Lung (tissue), 12 donors: ENCODE results near the gene UBE2Q1. TPM values are rescaled to one million over a fixed set of nuclear protein-coding genes. Genes with fewer than 3 reads are reported as not detected.

Experiments used
- ATAC-seq: fragments of 200-7000 bp; cut with Tn5 transposase; one replicate; pipeline ENCODE4 v1.9.1; 2020; ENCODE audit warnings: moderate number of reproducible peaks; ENCODE audit not compliant: insufficient read depth, low FRiP score
- DNase-seq, 3 donors: peaks; one replicate each; pipeline ENCODE4 v3.0.0-alpha.2; 2013 to 2017
- H3K27ac ChIP-seq, 2 donors: one replicate each; pipeline ENCODE4 v1.5.1; 2013; ENCODE audit warnings: mild to moderate bottlenecking in 2 of 2, moderate library complexity in 2 of 2, control low read depth in 1 of 2, inconsistent platforms in 1 of 2, low read depth in 1 of 2, low read length in 1 of 2
- H3K27me3 ChIP-seq, 3 donors: one replicate each; pipeline ENCODE4 v1.5.1; 2013; ENCODE audit warnings: low read length in 2 of 3; ENCODE audit not compliant: control insufficient read depth in 3 of 3, insufficient read depth in 3 of 3
- H3K36me3 ChIP-seq, 4 donors: one replicate each; pipeline ENCODE4 v1.5.1; 2013; ENCODE audit warnings: low read length in 4 of 4, mild to moderate bottlenecking in 1 of 4, moderate library complexity in 1 of 4; ENCODE audit not compliant: control insufficient read depth in 4 of 4, insufficient read depth in 4 of 4
- H3K4me1 ChIP-seq, 5 donors: one replicate each; pipeline ENCODE4 v1.5.1; 2013; ENCODE audit warnings: low read length in 5 of 5, mild to moderate bottlenecking in 2 of 5, moderate library complexity in 1 of 5; ENCODE audit not compliant: control insufficient read depth in 5 of 5, insufficient read depth in 5 of 5
- H3K4me3 ChIP-seq: one replicate; pipeline ENCODE4 v1.5.1; 2013; ENCODE audit warnings: mild to moderate bottlenecking, control low read depth, moderate library complexity
- H3K9ac ChIP-seq, 2 donors: one replicate each; pipeline ENCODE4 v1.5.1; 2013; ENCODE audit warnings: low read length in 2 of 2, control low read depth in 1 of 2; ENCODE audit not compliant: insufficient read depth in 1 of 2
- H3K9me3 ChIP-seq, 4 donors: one replicate each; pipeline ENCODE4 v1.5.1; 2013; ENCODE audit warnings: low read length in 3 of 4, mild to moderate bottlenecking in 1 of 4, moderate library complexity in 1 of 4; ENCODE audit not compliant: control insufficient read depth in 4 of 4, insufficient read depth in 3 of 4
- CTCF ChIP-seq: IDR thresholded peaks from 2 replicates; pipeline ENCODE4 v1.5.1; 2012; ENCODE audit warnings: mild to moderate bottlenecking; ENCODE audit errors: control extremely low read depth, extremely low read depth
- WGBS, 2 donors: extraction: QIAGEN DNeasy Blood & Tissue Kit; methylation state at CpG; one replicate each; pipeline ENCODE4 v1.1.7; 2013; 5-methylcytosine and 5-hydroxymethylcytosine counted together
- polyA plus RNA-seq, 2 donors: library from polyadenylated mRNA; stranded (reverse); fragments of 200-250 nt; gene quantifications; one replicate each; pipeline ENCODE4 v1.2.1, GENCODE V29; 2013
- total RNA-seq, 2 donors: library from RNA; depleted of rRNA in 1 of 2; stranded (reverse); fragments of >200 nt in 1 of 2; gene quantifications; one replicate each; pipeline ENCODE4 v1.2.1, GENCODE V29; 2014 to 2021
- donor health status: control.
- donor health status: control.
- donor health status: Bipolar disorder and iron deficiency.
- donor health status: healthy.
- donor health status: DM: yes; HTN: yes; CAD: no.

Gene UBE2Q1
- total and polyA plus RNA-seq, 4 donors, result 34.3 to 87.3 (median 43.3) TPM

- peaks cover 32 to 56% (median 49%) of the 10 kb centered on the region in 4 donors for H3K36me3 ChIP-seq
- ATAC-seq, result no peak
Measured at GRCh38 chr1:154598871-154599635, 40.6 kb upstream of the UBE2Q1 start.

GRCh38 chr1:154595621-154596020 lies 37.2 kb upstream of the UBE2Q1 start:
- Histone ChIP-seq H3K27ac (no peak overlapping the region), H3K4me1 (peaks cover 0 to under 1% (median 0%) of the 10 kb centered on the region in 5 donors), H3K36me3 (peaks cover 45 to 63% (median 49%) of the 10 kb centered on the region in 4 donors), H3K9me3 (no peaks in the 10 kb centered on the region), H3K4me3 (no peak overlapping the region), H3K27me3 (no peaks in the 10 kb centered on the region), H3K9ac (no peak overlapping the region)
- no peak for DNase-seq
- TF ChIP-seq CTCF, result no peak
- 92 to 97% methylated on average over 1 of the region's 1 CpG for WGBS, 2 donors
- ATAC-seq, result no peak

More at GRCh38 chr1:154598871-154599635, 40.6 kb upstream of the UBE2Q1 start:
- 75 to 82% methylated on average over 3 of the region's 3 CpGs for WGBS, 2 donors
- no peak overlapping the region for H3K4me3 ChIP-seq
- no peaks in the 10 kb centered on the region for H3K27me3 ChIP-seq
- peaks cover 0 to 13% (median 0%) of the 10 kb centered on the region in 5 donors for H3K4me1 ChIP-seq
- no peak overlapping the region for H3K27ac ChIP-seq
- no peak overlapping the region for H3K9ac ChIP-seq
- no peak for TF ChIP-seq CTCF
- H3K9me3 ChIP-seq, result no peaks in the 10 kb centered on the region
- DNase-seq, result no peak

- H3K36me3 ChIP-seq, result peaks cover 48 to 69% (median 53%) of the 10 kb centered on the region in 4 donors
- H3K27me3 ChIP-seq, result no peaks in the 10 kb centered on the region
- H3K9me3 ChIP-seq, result no peaks in the 10 kb centered on the region
- WGBS, 2 donors, result 91 to 94% methylated on average over 7 of the region's 7 CpGs
- H3K4me1 ChIP-seq, result no peaks in the 10 kb centered on the region
- H3K4me3 ChIP-seq, result no peak overlapping the region
- H3K9ac ChIP-seq, result no peak overlapping the region
- DNase-seq, result no peak
- TF ChIP-seq CTCF, result no peak
- H3K27ac ChIP-seq, result no peak overlapping the region
- no peak for ATAC-seq
Measured at GRCh38 chr1:154594811-154595210, 36.3 kb upstream of the UBE2Q1 start.

GRCh38 chr1:154593390-154593789 lies 34.9 kb upstream of the UBE2Q1 start:
- no peaks in the 10 kb centered on the region for H3K27me3 ChIP-seq

More at GRCh38 chr1:154593390-154593789, 34.9 kb upstream of the UBE2Q1 start:
- no peak overlapping the region for H3K4me3 ChIP-seq
- no peaks in the 10 kb centered on the region for H3K9me3 ChIP-seq
- no peak for TF ChIP-seq CTCF
- ATAC-seq (no peak), DNase-seq (no peak)
- H3K27ac ChIP-seq, result no peak overlapping the region
- H3K9ac ChIP-seq, result no peak overlapping the region
- peaks cover 60 to 82% (median 64%) of the 10 kb centered on the region in 4 donors for H3K36me3 ChIP-seq
- H3K4me1 ChIP-seq, result no peaks in the 10 kb centered on the region
